ENCODE measurements around the gene NOB1.
"Not testable (repeated sequence)": the region's sequence is repeated elsewhere in the genome, so short reads cannot be mapped to it uniquely, and the experiment has no call there.

NOB1 gene

DNA sequence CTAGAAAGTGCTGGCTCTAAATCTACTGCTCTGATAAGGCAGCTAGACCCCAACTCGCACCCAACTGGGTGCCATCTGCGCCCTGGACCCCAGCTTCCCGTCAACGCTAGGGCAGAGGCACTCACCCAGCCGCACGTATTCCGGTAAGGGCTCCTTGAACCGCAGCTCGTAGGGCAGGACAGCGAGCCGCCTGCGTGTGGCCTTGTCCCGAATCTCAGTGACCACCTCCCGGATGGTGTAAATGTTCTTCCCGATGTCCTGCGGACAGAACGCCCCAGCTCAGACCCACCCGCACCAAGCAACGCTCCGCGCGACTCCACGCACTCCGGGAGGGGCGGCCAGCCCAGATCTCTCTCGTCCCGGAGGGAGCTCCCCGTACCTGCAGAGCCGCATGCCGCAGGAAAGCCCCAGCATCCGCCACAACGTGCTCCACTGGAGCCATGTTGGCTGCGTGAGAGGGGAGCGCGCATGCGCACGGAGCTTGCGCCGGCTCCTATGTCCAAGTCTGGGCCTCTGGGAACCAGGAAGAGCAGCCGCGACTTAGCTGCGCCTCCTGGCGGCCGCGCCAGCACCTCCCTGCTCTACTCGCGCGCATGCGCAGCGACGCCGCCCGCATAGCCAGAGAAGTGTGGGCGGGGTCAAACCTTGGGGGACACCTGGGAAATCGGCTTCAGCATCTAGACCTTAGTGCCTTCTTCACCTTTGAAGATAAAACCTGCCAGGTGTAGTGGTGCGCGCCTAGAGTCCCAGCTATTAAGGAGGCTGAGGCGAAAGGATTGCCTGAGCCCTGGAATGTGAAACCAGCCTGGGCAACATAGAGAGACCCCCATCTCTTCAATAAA lies at the start of gene NOB1:
Gene NOB1 (minus strand): TSS at position 458 of the 842 bp plus-strand sequence. CDS start 16 bp downstream, at position 442.
- peaks cover 6% of the 10 kb centered on the region for H3K36me3 ChIP-seq (ENCODE audit: control insufficient read depth, insufficient read depth, low read length)
- peak within 1 kb of the TSS; percentile 56 for H3K27ac ChIP-seq (ENCODE audit: low read depth, low read length)
- peak within 1 kb of the TSS; percentile 26 for H3K9ac ChIP-seq (ENCODE audit: low read length)
- H3K4me1 ChIP-seq (ENCODE audit: control insufficient read depth, insufficient read depth, low read length): peaks cover 5% of the 10 kb centered on the region
- no peaks in the 10 kb centered on the region for H3K27me3 ChIP-seq (ENCODE audit: control insufficient read depth, insufficient read depth, low read length)
- H3K4me3 ChIP-seq (ENCODE audit: low read length): peak within 1 kb of the TSS; percentile 77

DNA sequence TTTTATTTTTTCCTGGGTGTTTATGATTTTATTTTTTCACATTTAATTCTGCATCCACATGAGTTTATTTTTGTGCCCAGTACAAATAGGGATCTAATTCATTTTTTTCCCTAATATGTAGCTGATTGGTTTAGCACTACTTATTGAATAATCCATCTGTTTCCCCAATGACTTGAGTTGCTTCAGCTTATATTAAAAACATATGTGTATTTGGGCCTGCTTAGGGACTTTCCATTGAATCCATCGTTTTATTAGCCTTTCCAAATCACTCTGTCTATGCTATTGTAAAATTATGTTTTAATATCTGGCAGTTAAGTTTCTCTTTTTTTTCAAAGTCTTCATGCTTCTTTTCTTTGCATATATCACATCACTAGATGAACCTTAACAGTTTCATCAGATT lies 49.6 kb upstream of the NOB1 start:
- Histone ChIP-seq H3K4me1 (ENCODE audit: control insufficient read depth, insufficient read depth, low read length) (no peaks in the 10 kb centered on the region), H3K27ac (ENCODE audit: low read depth, low read length) (no peak overlapping the region), H3K9ac (ENCODE audit: low read length) (no peak overlapping the region), H3K4me3 (ENCODE audit: low read length) (no peak overlapping the region), H3K36me3 (ENCODE audit: control insufficient read depth, insufficient read depth, low read length) (peaks cover 2% of the 10 kb centered on the region), H3K27me3 (ENCODE audit: control insufficient read depth, insufficient read depth, low read length) (no peaks in the 10 kb centered on the region)

DNA sequence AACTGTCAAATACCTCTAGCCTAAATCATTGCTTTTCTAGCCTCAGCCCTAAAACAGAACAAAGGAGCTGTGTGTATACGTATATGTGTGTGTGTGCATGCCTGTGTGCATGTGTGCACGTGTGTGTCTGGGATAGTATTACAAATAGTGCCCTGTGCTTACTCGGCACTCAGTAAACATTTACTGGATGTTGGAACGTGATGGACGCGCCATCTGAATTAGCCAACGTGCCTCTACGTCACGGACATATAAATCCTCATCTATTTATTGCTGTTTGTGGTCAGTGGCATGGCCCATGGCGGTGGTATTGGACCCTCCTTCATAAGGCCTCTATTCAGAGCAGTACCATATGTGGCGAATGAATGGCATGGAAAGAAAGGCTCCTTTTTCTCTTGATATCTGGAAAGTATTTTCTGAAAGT lies 44.9 kb upstream of the NOB1 start:
- no peak overlapping the region for H3K27ac ChIP-seq (ENCODE audit: low read depth, low read length)
- H3K4me3 ChIP-seq (ENCODE audit: low read length): no peak overlapping the region

DNA sequence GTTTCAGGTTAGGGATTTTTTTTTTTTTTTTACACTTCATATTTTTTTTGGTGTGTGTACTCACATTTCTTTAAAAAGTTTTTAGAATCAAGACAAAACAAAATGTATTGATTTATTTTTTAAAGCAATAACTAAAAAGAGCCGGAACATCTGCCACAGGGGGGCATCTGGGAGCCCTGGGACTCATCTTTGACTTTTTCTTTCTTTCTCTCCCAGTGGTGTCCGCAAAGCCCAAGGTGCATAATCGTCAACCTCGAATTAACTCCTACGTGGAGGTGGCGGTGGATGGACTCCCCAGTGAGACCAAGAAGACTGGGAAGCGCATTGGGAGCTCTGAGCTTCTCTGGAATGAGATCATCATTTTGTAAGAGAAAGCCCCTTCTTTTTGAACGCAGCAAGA lies 43.7 kb upstream of the NOB1 start:
- Histone ChIP-seq H3K27ac (ENCODE audit: low read depth, low read length) (no peak overlapping the region), H3K9ac (ENCODE audit: low read length) (no peak overlapping the region), H3K27me3 (ENCODE audit: control insufficient read depth, insufficient read depth, low read length) (no peaks in the 10 kb centered on the region), H3K4me1 (ENCODE audit: control insufficient read depth, insufficient read depth, low read length) (no peaks in the 10 kb centered on the region), H3K36me3 (ENCODE audit: control insufficient read depth, insufficient read depth, low read length) (no peaks in the 10 kb centered on the region), H3K4me3 (ENCODE audit: low read length) (no peak overlapping the region)

More for the DNA sequence above, 44.9 kb upstream of the NOB1 start:
- Histone ChIP-seq H3K36me3 (ENCODE audit: control insufficient read depth, insufficient read depth, low read length) (peaks cover 2% of the 10 kb centered on the region), H3K9ac (ENCODE audit: low read length) (no peak overlapping the region), H3K27me3 (ENCODE audit: control insufficient read depth, insufficient read depth, low read length) (no peaks in the 10 kb centered on the region), H3K4me1 (ENCODE audit: control insufficient read depth, insufficient read depth, low read length) (no peaks in the 10 kb centered on the region)

DNA sequence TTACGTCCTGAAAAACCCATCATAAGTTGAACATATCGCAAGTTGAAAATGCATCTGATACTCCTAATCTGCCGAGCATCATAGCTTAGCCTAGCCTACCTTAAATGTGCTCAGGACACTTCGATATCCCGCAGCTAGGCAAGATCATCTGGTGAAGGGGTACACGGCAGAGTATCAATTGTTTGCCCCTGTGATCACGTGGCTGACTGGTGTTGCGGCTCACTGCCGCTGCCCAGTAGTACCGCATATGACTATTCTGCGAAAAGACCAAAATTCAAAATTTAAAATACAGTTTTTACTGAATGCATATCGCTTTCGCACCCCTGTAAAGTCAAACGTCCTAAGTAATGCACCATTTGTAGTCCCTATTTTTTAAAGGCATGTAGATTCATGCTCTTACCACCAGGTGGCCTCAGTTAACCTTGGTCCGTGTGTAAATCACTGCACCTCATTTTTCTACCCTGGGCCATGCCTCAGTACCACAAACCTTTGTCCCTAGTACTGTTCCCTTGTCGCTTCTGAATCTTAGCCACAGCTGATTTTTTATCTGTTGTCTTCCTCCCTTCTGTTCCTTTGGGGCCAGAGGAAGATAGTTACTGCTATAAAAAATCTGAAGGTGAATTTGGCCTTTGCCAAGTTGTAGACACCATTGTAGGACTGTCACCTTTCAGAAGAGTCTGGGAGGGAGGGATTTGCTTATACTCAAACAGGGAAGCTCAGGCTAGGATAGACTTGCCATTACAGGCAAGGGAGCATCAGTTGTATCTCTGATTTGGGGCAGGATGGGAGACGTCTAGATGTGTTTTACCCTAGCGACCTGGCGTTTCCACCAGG lies 41.8 kb upstream of the NOB1 start:
- H3K27me3 ChIP-seq (ENCODE audit: control insufficient read depth, insufficient read depth, low read length): no peaks in the 10 kb centered on the region
- no peaks in the 10 kb centered on the region for H3K36me3 ChIP-seq (ENCODE audit: control insufficient read depth, insufficient read depth, low read length)
- H3K9ac ChIP-seq (ENCODE audit: low read length): peak overlapping the region; percentile 3
- no peaks in the 10 kb centered on the region for H3K4me1 ChIP-seq (ENCODE audit: control insufficient read depth, insufficient read depth, low read length)
- no peak overlapping the region for H3K27ac ChIP-seq (ENCODE audit: low read depth, low read length)
- no peak overlapping the region for H3K4me3 ChIP-seq (ENCODE audit: low read length)

GRCh38 chr16:69794486-69794885 lies 39.8 kb upstream of the NOB1 start:
- H3K27me3 ChIP-seq (ENCODE audit: control insufficient read depth, insufficient read depth, low read length): no peaks in the 10 kb centered on the region
- H3K36me3 ChIP-seq (ENCODE audit: control insufficient read depth, insufficient read depth, low read length): peaks cover under 1% of the 10 kb centered on the region
- H3K4me3 ChIP-seq (ENCODE audit: low read length): no peak overlapping the region
- H3K4me1 ChIP-seq (ENCODE audit: control insufficient read depth, insufficient read depth, low read length): no peaks in the 10 kb centered on the region
- no peak overlapping the region for H3K9ac ChIP-seq (ENCODE audit: low read length)
- H3K27ac ChIP-seq (ENCODE audit: low read depth, low read length): no peak overlapping the region

DNA sequence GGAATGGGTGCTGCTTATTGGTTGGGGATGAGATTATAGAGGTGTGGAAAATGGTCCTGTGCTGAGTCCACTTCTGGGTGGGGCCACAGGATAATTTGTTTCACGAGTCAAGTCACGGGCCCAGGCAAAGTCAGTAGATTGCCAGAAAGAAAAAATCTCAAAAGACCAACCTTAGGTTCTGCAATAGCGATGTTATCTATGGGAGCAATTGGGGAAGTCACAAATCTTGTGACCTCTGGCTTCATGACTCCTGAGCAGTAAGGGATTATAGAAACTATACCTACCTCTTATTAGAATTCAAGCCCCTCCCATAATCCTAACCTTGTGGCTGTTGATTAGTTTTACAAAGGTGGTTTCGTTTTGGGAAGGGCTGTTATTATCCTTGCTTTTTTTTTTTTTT lies 38.8 kb upstream of the NOB1 start:
- Histone ChIP-seq H3K4me1 (ENCODE audit: control insufficient read depth, insufficient read depth, low read length) (no peaks in the 10 kb centered on the region), H3K4me3 (ENCODE audit: low read length) (no peak overlapping the region), H3K36me3 (ENCODE audit: control insufficient read depth, insufficient read depth, low read length) (peaks cover 4% of the 10 kb centered on the region), H3K27me3 (ENCODE audit: control insufficient read depth, insufficient read depth, low read length) (no peaks in the 10 kb centered on the region), H3K9ac (ENCODE audit: low read length) (no peak overlapping the region), H3K27ac (ENCODE audit: low read depth, low read length) (no peak overlapping the region)

- not testable (repeated sequence) for H3K27me3 ChIP-seq (ENCODE audit: control insufficient read depth, insufficient read depth, low read length); H3K9ac ChIP-seq (ENCODE audit: low read length); H3K4me1 ChIP-seq (ENCODE audit: control insufficient read depth, insufficient read depth, low read length); H3K27ac ChIP-seq (ENCODE audit: low read depth, low read length); H3K4me3 ChIP-seq (ENCODE audit: low read length)
- H3K36me3 ChIP-seq (ENCODE audit: control insufficient read depth, insufficient read depth, low read length): peaks cover 15% of the 10 kb centered on the region
Measured at GRCh38 chr16:69791391-69791847, 36.7 kb upstream of the NOB1 start.

GRCh38 chr16:69787883-69788282 lies 33.2 kb upstream of the NOB1 start:
- no peak overlapping the region for H3K27ac ChIP-seq (ENCODE audit: low read depth, low read length)
- H3K36me3 ChIP-seq (ENCODE audit: control insufficient read depth, insufficient read depth, low read length): peaks cover 18% of the 10 kb centered on the region
- no peaks in the 10 kb centered on the region for H3K27me3 ChIP-seq (ENCODE audit: control insufficient read depth, insufficient read depth, low read length)
- no peak overlapping the region for H3K9ac ChIP-seq (ENCODE audit: low read length)
- no peak overlapping the region for H3K4me3 ChIP-seq (ENCODE audit: low read length)
- no peaks in the 10 kb centered on the region for H3K4me1 ChIP-seq (ENCODE audit: control insufficient read depth, insufficient read depth, low read length)

DNA sequence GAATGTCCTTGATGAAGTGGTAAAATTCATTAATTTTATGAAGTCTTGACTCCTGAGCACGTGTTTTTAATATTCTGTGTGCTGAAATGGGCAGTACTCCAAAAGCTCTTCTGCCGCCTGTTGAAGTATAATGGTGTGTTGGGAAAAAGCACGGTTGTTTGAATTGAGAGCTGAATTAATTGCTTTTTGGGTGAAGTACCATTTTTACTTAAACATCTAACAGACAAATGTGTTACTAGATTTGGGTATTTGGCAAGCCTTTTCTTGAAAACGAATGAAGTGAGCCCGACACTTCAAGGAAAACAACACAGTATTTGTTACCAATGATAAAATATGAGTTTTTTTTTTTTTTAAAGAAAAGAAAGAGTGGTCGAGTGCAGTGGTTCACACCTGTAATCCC lies 29.9 kb upstream of the NOB1 start:
- Histone ChIP-seq H3K27ac (ENCODE audit: low read depth, low read length) (no peak overlapping the region), H3K4me1 (ENCODE audit: control insufficient read depth, insufficient read depth, low read length) (no peaks in the 10 kb centered on the region), H3K27me3 (ENCODE audit: control insufficient read depth, insufficient read depth, low read length) (no peaks in the 10 kb centered on the region), H3K4me3 (ENCODE audit: low read length) (no peak overlapping the region), H3K36me3 (ENCODE audit: control insufficient read depth, insufficient read depth, low read length) (peaks cover 18% of the 10 kb centered on the region), H3K9ac (ENCODE audit: low read length) (no peak overlapping the region)

- Histone ChIP-seq H3K9ac (ENCODE audit: low read length) (no peak overlapping the region), H3K4me1 (ENCODE audit: control insufficient read depth, insufficient read depth, low read length) (no peaks in the 10 kb centered on the region), H3K4me3 (ENCODE audit: low read length) (no peak overlapping the region), H3K27me3 (ENCODE audit: control insufficient read depth, insufficient read depth, low read length) (no peaks in the 10 kb centered on the region), H3K27ac (ENCODE audit: low read depth, low read length) (no peak overlapping the region), H3K36me3 (ENCODE audit: control insufficient read depth, insufficient read depth, low read length) (peaks cover 2% of the 10 kb centered on the region)
Measured at GRCh38 chr16:69781118-69781517, 26.4 kb upstream of the NOB1 start.

- Histone ChIP-seq H3K27ac (ENCODE audit: low read depth, low read length) (no peak overlapping the region), H3K4me1 (ENCODE audit: control insufficient read depth, insufficient read depth, low read length) (no peaks in the 10 kb centered on the region), H3K27me3 (ENCODE audit: control insufficient read depth, insufficient read depth, low read length) (no peaks in the 10 kb centered on the region), H3K9ac (ENCODE audit: low read length) (no peak overlapping the region), H3K36me3 (ENCODE audit: control insufficient read depth, insufficient read depth, low read length) (peaks cover 2% of the 10 kb centered on the region), H3K4me3 (ENCODE audit: low read length) (no peak overlapping the region)
Measured at GRCh38 chr16:69779724-69780123, 25.0 kb upstream of the NOB1 start.

Data from rectal smooth muscle tissue (tissue), 1 donor.